SU-DHL-6 (cell line): Measurements from ENCODE around the gene CBFA2T3.

Source experiments
- H2AFZ ChIP-seq: fragments of 200-600 bp; sonication (generic); 2 replicates; pipeline ENCODE4 v1.6.1; 2014; ENCODE audit warnings: low read depth, mild to moderate bottlenecking, moderate library complexity, mixed read lengths, antibody characterized with exemption, low read length; ENCODE audit not compliant: severe bottlenecking
- H3F3A ChIP-seq: fragments of 200-600 bp; shearing (Covaris generic); 2 replicates; pipeline ENCODE4 v1.6.0; 2016; ENCODE audit warnings: antibody characterized with exemption, mild to moderate bottlenecking; ENCODE audit not compliant: insufficient read depth
- H3K27ac ChIP-seq: fragments of 200-600 bp; sonication (generic); 2 replicates; pipeline ENCODE4 v1.5.1; 2016; ENCODE audit warnings: low read depth, mild to moderate bottlenecking, low read length, moderate library complexity, mixed read lengths
- H3K27me3 ChIP-seq: fragments of 200-600 bp; sonication (generic), shearing (Covaris generic); 2 replicates; pipeline ENCODE4 v1.6.0; 2014; ENCODE audit warnings: mild to moderate bottlenecking, low read length
- H3K36me3 ChIP-seq: fragments of 200-600 bp; sonication (generic); 2 replicates; pipeline ENCODE4 v1.6.1; 2014; ENCODE audit warnings: mild to moderate bottlenecking, low read length, mixed read lengths
- H3K4me2 ChIP-seq: fragments of 300-600, 200-600 bp; shearing (Covaris generic), sonication (generic); 2 replicates; pipeline ENCODE4 v1.6.0; 2014; ENCODE audit warnings: low read length, low read depth, mild to moderate bottlenecking; ENCODE audit not compliant: poor library complexity, severe bottlenecking
- H3K4me3 ChIP-seq: fragments of 200-600 bp; sonication (generic); 2 replicates; pipeline ENCODE4 v1.5.1; 2014; ENCODE audit warnings: antibody characterized with exemption, low read length, mild to moderate bottlenecking, mixed read lengths; ENCODE audit not compliant: insufficient read depth, poor library complexity, severe bottlenecking
- H3K79me2 ChIP-seq: fragments of 200-600 bp; sonication (generic); 2 replicates; pipeline ENCODE4 v1.6.1; 2014; ENCODE audit warnings: mild to moderate bottlenecking, low read length, moderate library complexity; ENCODE audit not compliant: insufficient read depth
- H3K9ac ChIP-seq: fragments of 200-600 bp; sonication (generic); 2 replicates; pipeline ENCODE4 v1.7.0; 2014; ENCODE audit warnings: mild to moderate bottlenecking, low read length
- H3K9me2 ChIP-seq: fragments of 200-600 bp; sonication (generic); replicated peaks from 2 replicates; pipeline ENCODE4 v1.6.1; 2014; ENCODE audit warnings: low read length; ENCODE audit not compliant: insufficient read depth
- H3K9me3 ChIP-seq: fragments of 200-600 bp; sonication (generic); 2 replicates; pipeline ENCODE4 v1.6.1; 2014; ENCODE audit warnings: low read length, mixed read lengths; ENCODE audit not compliant: insufficient read depth
- H4K20me1 ChIP-seq: fragments of 200-600 bp; sonication (generic); 2 replicates; pipeline ENCODE4 v1.6.1; 2014; ENCODE audit warnings: low read depth, mild to moderate bottlenecking, antibody characterized with exemption, low read length, moderate library complexity, mixed read lengths
- CTCF ChIP-seq: fragments of 200-600 bp; sonication (generic); IDR thresholded peaks from one replicate; pipeline ENCODE4 v1.5.1; 2017; ENCODE audit warnings: antibody characterized with exemption, mild to moderate bottlenecking, low read length, moderate library complexity; ENCODE audit not compliant: insufficient read depth, poor library complexity, severe bottlenecking
- EZH2phosphoT487 ChIP-seq: fragments of 200-600 bp; sonication (generic), shearing (Covaris generic); conservative IDR thresholded peaks from 2 replicates; pipeline ENCODE4 v1.6.1; 2018; ENCODE audit warnings: mild to moderate bottlenecking, antibody characterized with exemption, low read length, moderate library complexity, mixed read lengths

CBFA2T3 gene

GRCh38 chr16:88982286-88983084 lies 5.5 kb upstream of the CBFA2T3 start:
- no peaks in the 10 kb centered on the region for H3K9me3 ChIP-seq
- TF ChIP-seq EZH2phosphoT487 (no peak), CTCF (no peak)
- H3K27me3 ChIP-seq: no peaks in the 10 kb centered on the region
- H3K79me2 ChIP-seq: no peaks in the 10 kb centered on the region
- no peak overlapping the region for H3K4me3 ChIP-seq
- H3K27ac ChIP-seq: peak overlapping the region; percentile 96
- peak overlapping the region; percentile 69 for H3K9ac ChIP-seq
- no peaks in the 10 kb centered on the region for H4K20me1 ChIP-seq
- peak overlapping the region; percentile 55 for H3K4me2 ChIP-seq
- H3K36me3 ChIP-seq: no peaks in the 10 kb centered on the region
- no peaks in the 10 kb centered on the region for H3K9me2 ChIP-seq
- peaks cover 60% of the 10 kb centered on the region for H3F3A ChIP-seq
- no peak overlapping the region for H2AFZ ChIP-seq

GRCh38 chr16:88979353-88980015 lies 2.5 kb upstream of the CBFA2T3 start:
- Histone ChIP-seq H3K9me3 (no peaks in the 10 kb centered on the region), H3K79me2 (no peaks in the 10 kb centered on the region), H3K4me2 (peak overlapping the region; percentile 62), H2AFZ (no peak overlapping the region), H3K36me3 (no peaks in the 10 kb centered on the region), H3K4me3 (peak overlapping the region; percentile 22), H4K20me1 (no peaks in the 10 kb centered on the region), H3K27me3 (no peaks in the 10 kb centered on the region), H3F3A (peaks cover 75% of the 10 kb centered on the region), H3K9me2 (no peaks in the 10 kb centered on the region), H3K9ac (peak overlapping the region; percentile 71), H3K27ac (peak overlapping the region; percentile 94)
- TF ChIP-seq EZH2phosphoT487: no peak
- TF ChIP-seq CTCF: no peak

- no peaks in the 10 kb centered on the region for H3K9me2 ChIP-seq
- TF ChIP-seq EZH2phosphoT487: no peak
- TF ChIP-seq CTCF: no peak
- peaks cover 76% of the 10 kb centered on the region for H3F3A ChIP-seq
- H2AFZ ChIP-seq: no peak overlapping the region
- peak overlapping the region; percentile 71 for H3K9ac ChIP-seq
- no peaks in the 10 kb centered on the region for H3K36me3 ChIP-seq
- no peaks in the 10 kb centered on the region for H3K9me3 ChIP-seq
- H3K27me3 ChIP-seq: no peaks in the 10 kb centered on the region
- H3K4me3 ChIP-seq: peak overlapping the region; percentile 22
- H3K27ac ChIP-seq: peak overlapping the region; percentile 94
- peak overlapping the region; percentile 70 for H3K4me2 ChIP-seq
- no peaks in the 10 kb centered on the region for H4K20me1 ChIP-seq
- H3K79me2 ChIP-seq: 0 out of 2 replicates have a peak, but pooled peaks cover 3% of the 10 kb centered on the region
These were observed 1.8 kb upstream of the CBFA2T3 start for GRCh38 chr16:88978608-88979346.
